Measurements from ENCODE around the gene GABRB1.
"Not testable (repeated sequence)": the region's sequence is repeated elsewhere in the genome, so short reads cannot be mapped to it uniquely, and the experiment has no call there.

The GABRB1 gene

DNA sequence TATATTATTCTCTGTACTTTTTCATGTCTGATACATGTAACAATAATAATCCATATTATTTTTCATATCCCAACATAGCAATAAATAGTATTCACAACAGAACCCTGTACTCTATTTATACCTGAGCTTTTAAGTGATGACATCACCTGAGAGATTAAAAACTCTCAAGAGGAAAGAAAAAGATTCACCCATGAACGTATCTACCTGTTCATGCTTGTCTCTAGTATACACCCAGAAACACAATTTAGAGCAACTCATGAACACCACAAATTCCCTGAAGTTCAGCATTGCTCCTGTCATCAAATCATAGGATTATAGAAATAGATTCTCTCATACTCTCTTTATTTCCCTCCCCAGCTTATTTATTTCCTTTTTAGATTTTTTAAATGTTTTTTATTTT, 185.9 kb downstream of the GABRB1 start:
- DNase-seq = no peak

DNA sequence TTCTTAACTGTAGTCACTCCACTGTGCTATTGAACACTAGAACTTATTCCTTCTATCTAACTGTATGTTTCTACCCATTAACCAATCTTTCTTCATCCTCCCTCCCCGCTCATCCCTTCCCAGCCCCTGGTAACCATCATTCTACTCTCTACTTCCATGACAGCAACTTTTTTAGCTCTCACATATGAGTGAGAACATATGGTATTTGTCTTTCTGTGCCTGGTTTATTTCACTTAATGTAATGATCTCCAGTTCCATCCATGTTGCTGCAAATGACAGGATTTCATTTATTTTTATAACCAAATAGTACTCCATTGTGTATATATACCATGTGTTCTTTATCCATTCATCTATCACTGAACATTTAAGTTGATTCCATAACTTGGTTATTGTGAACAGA, 186.5 kb downstream of the GABRB1 start:
- DNase-seq = no peak

DNA sequence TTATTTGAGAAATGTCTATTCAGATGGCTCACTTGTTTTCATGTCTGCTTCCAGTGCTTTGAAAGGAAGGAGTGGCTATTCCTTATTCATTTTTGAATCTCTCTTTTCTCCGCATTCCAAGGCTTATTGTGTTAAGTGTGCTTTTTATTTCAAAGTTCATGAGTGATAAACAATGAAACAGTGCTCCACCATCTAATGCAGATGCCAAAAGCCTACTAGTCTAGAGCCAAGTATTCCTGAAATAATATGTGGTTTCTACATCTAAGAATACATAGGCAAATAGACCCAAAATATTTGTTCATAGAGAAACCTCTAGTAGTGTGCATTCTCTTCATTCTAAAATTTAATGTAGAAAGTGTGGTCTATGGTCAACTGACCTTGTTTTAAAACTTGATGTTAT, 187.3 kb downstream of the GABRB1 start:
- DNase-seq = no peak

DNA sequence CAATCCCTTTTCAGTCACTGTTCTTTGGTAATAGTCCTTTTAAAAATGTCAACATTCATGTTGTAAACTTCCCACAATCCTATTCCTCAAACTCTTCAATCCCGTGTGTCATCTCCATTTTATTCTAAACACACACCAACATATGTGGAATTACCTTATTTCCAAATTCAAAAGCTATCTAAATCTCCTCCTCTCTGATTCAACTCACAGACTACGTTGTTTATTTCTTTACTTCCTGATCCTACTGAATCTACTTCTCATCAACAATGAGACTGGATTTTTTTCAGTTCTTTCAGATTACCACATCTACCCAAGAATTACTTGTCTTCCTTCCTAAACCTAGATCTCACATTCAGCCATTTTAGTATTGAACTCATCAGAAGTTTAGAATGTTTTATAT, 188.2 kb downstream of the GABRB1 start:
- no peak for DNase-seq

DNA sequence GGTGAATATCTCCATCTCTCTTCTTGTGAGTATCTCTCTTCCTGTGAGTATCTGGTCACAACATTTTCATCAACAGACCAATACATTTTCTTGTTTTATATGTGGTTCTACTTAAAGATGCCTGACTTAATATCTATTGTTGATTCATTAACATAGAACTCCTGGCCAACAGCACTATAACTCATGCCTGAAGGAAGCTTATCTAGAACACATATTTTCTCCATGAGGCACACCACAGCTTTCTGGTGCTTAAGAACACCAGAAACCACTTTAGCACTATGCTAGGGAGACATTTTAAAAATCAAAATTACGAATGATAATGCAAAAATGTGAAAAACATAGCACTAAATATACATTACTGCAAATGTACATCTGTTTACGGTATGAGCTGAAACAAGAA, 190.4 kb downstream of the GABRB1 start:
- no peak for DNase-seq

DNA sequence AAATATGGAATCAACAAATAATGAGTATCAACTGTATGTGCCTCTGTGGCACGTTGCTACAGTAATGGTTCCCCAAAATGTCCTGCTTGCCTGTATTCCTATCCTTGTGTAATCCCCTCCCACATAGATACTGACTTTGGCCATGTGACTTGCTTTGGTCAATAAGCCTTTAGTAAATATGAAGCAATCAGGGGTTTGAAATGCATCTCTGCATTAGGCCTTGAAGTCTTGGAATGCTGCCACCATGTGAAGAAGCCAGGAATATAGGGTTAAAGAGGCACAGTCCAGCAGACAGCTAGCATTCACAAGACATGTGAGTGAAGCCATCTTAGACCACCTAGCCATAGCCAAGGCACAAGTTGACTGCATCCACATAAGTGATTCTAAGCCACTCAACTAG, 190.9 kb downstream of the GABRB1 start:
- no peak for DNase-seq

DNA sequence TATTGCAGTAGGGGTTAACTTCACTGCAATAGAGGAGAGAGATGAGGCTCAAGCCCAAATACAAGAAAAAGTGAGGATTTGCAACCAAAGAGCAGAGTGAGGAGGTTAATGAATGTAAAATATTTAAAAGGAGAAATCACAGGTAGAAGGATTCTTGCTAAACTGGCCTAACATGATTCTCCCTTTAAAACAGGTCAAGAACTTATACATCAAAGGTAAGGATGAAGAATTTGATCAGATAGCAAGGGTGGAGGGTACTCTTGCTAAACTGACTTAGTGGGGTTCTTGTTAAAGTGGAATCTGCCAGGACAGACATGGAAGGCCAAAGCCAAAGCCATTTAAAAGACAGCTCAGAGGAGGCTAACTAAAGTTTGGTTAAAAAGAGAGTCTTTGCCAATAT, 193.0 kb downstream of the GABRB1 start:
- DNase-seq = no peak

DNA sequence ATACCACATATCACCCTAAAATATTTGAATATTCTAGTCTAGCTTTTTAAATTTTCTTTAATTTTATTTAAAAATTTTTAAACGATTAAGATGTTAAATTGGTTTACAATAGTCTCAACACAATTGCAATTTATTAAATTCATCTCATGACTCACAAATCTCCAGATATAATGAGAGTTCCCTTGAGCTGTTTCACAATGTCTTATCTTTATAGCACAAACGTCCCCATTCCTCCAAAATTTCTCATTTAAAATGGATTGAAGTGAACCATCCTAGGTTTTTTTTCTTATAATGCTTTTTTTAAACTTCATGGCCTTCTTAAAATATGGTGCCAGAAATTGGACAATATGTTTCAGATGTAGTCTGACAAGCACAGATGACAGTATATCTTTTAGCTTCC, 204.4 kb downstream of the GABRB1 start:
- no peak for DNase-seq

DNA sequence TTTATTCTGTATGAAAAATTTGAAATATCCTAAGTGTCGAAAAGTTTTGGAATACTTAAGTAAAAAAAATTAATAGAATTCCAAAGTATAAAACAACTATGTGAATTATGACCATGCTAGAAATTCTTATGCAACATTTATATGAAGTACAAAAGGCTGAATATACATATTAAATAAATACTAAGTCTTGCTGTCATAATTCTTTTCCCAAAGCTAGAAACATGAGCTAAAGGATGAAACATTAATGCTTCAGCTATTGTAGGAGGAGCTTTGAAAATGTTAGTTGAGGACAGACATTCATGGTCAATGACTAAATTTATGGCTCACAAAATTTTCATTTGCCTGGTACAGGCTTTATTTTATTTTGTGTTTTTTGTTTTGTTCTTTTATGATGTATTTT, 207.3 kb downstream of the GABRB1 start:
- no peak for DNase-seq

DNA sequence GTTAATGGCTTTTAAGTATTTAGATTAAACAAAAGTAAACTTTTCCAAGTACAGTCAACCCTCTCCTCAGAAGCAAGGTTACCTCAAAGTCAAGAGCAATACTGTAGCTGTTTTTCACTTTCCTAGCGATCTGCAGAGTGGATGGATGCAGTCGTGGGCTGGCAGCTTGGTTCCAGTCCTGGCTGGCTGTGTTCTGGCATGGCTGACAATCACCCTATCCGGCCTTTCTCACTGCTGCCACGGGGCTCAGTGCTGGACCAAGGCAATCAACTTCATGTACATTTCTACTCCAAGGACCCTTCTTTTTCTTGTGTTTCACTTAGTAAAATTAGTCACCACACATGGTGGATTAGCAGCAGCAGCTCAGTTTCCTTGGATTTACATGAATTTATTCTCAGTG, 208.3 kb downstream of the GABRB1 start:
- no peak for DNase-seq

DNA sequence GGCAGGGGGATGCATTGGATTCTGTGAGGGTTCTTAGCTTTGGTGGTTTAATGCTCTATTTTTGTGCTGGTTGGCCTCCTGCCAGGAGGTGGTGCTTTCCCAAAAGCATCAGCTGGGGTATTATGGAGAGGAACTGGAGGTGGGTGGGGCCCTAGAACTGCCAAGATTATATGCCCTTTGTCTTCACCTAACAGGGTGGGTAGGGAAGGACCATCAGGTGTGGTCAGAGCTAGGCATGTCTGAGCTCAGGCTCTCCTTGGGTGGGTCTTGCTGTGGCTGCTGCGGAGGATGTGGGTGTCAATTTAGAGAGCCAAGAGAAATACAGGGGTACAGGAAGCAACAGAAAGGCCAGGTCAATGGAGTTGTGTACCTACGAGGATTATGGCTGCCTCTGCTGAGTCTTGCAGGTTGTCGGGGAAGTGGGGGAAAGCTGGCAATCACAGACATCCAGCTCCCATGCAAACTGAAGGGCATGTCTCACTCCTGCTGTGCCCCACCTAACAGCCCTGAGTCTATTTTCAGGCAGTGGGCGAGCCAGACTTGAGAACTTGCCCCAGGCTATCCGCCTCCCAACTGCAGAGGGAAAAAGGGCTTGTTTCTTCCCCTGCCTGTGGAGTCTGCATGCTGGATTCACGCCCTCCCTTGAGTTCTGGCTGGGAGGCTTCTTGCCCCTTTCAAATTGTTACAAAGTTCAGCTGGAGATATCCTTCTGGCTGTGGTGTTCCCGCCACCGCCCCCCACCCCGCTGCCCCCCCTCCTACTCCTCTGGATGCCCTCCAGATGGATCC, 220.2 kb downstream of the GABRB1 start:
- DNase-seq = no peak

DNA sequence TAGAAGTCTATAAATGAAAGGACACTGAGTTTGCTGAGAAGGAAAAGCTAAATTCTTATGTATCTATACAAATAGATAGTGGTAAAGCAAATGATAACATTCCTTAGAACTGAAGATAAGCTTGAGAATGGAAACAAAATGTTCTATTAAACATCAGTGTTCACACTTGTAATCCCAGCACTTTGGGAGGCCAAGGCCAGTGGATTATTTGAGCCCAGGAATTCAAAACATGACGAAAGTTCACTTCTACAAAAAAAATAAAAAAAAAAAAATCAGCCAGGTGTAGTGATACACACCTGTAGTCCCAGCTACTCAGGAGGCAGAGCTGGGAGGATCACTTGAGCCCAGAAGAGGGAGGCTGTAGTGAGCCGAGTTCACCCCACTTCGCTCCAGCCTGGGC, 232.4 kb downstream of the GABRB1 start:
- no peak for DNase-seq

DNA sequence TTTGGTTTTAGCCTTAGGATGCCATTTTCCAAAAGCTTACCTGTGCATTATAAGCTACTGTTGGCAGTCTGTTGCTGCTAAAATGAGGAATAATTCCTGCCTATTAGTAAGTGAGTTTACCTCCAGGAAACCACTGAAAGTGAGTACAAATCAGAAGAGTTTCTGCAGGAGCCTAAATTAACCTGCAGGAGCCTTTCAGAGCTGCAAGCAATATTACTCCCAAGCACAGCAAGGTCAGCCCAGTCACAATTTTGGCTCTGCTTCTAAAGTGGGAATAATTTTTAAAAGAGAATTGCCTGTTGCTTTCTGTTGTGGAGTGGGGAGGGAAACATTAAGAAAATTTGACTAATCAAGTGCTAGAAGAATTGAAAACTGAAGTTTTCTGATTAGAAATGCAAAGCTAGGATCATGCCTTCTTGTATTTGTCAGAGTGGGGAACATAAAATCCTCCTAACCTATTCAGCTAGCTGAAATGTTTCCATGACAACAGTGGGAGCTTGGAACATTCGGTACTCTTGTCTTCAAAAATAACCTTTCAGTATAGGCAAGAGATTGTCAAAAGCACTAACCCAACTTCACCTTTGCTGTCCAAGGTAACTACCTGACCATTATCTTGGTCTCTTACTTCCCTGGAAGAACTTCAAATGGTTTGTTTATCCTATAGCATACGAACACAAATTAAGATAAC, 239.0 kb downstream of the GABRB1 start:
- no peak for DNase-seq

DNA sequence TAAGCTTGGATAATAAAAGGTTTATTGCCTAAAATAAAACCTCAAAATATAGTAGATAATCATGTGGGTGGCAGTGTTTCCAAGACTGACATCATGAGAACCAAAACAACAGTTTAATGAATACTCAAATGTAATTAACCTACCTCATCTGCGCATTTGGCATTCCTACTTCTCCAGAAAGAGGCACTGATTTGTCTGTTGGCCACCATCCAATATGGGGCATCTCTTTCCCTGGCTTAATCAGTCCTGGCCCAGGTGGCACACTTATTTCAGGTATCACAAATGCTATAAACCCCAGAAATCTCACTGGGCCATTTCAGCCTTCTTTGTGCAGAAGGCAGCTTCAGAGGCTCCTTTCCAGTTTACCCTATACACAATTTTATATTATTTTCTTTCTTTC, 239.9 kb downstream of the GABRB1 start:
- no peak for DNase-seq

DNA sequence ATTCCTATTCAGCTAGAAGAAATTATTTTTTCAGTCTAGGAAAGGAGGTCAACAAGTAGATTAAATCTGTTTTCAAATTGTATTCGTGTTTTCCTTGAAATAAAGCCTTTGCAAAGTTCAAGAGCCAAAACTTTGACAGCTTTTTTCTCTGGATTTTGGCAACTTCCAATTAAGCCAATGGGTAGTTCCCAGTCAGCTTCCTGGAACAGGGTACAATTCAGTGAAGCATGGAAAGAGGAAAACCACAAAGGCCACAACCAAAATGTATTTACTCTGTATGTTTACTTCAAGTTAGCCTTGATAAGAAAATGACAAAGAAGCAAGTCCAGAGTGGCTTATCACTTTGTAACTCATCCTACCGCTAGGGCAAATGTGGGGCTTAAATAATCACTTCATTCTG, 243.5 kb downstream of the GABRB1 start:
- DNase-seq = no peak

DNA sequence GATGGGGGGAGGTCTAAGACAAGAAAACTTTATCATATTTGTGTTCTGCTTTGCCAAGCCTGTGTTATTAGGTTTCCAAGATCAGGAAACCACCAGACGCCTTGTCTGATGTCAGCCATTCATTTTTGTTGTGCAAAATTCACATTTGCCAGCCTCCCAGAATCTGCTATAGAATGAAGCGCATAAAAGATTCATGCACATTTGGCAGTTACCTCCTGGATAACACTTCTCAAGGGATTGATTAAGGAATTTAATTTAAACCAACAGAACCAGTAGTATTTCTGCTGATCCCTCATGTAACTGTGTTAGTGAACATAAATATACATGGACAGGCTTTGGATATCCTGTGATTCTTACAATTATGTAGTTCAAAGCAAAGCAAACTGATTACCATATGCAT, 244.2 kb downstream of the GABRB1 start:
- DNase-seq = no peak

DNA sequence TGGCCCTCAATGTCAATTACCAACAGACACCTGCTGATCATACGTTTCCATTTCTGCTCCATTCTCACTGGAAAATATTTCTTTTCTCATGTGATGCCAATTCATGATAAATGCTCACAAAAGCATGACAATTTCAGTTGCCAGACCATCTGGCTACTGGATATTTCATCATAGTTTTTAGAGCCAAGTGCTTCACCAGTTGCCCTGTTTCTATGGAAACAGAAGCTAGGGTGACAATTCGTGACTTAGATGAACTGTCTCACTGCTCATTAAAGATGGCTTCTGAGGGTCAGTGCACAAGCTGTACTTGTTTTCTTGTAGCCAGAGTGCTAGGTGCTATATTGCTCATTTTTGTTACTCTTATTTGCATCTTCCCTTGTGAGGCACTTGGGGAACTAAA, 247.3 kb downstream of the GABRB1 start:
- DNase-seq = no peak

DNA sequence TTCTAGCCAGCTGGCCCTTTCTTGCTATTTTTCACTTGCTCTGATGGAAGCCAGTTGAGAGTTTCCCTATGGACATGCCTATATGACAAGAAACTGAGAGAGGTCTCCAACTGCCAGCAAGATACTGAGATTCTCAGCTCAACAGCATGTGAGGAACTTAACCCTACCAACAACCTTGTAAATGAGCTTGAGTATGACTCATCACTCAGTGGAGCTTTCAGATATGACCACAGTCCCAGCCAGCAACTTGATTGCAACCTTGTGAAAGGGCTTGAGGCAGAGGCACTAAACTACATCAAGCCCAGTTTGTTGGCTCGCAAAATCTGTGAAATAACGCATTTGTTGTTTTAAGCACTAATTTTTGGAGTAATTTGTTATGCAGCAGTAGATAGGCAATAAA, 256.4 kb downstream of the GABRB1 start:
- DNase-seq = no peak

DNA sequence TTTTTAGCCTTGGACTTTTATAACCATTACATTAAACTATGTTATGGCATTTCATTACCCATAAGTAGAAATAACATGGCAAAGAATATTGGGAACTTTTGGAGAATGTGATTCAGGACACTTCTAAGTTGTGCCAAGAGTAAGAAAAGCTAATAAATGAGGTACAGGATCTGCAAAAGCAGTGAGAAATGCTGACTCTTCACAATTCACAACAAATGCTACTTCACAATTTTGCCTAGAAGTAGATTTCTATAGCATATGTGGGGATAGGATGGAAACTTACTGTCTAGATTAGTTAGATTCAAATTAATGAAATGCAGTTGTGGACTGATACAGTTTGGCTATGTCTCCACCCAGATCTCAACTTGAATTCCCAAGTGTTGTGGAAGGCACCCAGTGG, 258.4 kb downstream of the GABRB1 start:
- no peak for DNase-seq

DNA sequence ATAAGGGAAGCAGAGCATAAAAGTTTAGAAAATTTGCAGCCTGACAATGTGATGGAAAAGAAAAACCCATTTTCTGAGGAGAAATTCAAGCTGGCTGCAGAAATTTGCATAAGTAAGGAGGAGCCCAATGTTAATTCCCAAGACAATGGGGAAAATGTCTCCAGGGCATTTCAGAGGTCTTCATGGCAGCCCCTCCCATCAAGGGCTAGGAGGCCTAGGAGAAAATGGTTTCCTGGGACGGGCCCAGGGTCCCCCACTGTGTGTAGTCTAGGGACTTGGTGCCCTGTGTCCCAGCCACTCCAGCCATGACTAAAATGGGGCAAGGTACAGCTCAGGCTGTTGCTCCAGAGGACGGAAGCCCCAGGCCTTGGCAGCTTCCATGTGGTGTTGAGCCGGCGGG, 259.5 kb downstream of the GABRB1 start:
- DNase-seq = not testable (repeated sequence)

DNA sequence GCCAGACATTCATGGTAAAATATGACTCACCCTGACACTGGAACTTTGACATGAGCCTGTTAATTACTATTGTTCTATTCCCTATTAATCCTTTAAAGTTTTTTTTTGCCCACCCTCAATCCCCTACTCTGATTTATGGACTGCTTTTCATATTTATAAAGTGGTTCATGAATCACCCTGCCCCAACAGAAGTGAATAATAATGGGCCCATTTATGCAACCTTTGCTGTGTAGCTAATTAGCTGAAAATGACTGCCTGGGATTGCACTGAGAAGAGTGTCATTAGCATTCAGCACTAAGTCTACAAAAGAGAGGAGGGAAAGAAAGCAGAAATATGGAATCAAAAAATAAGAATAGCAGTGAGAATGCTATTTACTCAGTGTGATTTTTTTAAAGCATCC, 277.8 kb downstream of the GABRB1 start:
- no peak for DNase-seq

DNA sequence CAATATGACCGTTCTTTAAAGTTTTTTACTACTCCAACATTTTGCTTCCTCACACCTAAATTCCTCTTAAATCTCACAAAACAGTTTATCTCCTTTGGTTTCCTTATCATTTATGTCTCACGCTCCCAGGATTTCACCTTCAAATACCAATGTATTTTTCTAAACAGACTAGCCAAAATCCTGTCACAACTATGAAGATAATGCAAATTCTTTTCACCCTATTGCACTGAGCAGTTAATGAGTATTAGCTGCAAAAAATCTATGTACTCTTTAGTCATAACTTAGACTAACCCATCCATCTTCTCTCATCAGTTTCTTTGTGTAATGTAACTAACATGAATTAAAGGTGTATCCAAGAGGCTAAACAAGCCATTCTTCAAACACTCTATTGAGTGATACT, 280.8 kb downstream of the GABRB1 start:
- DNase-seq = no peak

DNA sequence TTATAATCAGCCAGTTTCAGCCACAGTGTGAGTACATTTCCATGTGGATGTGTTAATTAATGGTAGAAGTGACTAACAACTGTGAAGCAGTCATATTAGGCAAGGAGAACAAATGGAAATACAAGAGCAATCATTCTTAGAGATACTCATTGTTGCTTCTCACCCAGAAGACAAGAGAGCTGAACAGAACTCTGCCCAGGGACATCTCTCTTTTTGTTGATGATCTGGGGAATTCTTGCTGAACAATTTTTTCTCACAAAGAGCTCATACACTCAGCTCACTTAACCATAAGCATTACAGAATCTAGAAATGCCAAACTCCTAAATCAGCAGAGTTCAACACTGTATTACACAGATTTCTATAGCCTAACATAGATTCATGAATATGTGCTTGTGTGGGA, 282.0 kb downstream of the GABRB1 start:
- DNase-seq = no peak

DNA sequence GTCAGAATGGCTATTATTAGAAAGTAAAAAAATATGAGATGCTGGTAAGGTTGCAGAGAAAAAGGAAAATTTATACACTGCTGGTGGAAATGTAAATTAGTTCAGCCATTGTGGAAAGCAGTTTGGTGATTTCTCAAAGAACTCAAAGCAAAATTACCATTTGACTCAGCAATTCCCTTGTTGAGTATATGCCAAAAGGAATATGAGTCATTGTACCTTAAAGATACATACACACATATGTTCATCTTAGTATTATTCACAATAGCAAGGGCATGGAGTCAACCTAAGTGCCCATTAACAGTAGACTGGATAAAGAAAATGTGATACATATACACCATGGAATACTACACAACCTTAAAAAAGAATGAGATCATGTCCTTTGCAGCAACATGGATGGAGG, 284.0 kb downstream of the GABRB1 start:
- no peak for DNase-seq

DNA sequence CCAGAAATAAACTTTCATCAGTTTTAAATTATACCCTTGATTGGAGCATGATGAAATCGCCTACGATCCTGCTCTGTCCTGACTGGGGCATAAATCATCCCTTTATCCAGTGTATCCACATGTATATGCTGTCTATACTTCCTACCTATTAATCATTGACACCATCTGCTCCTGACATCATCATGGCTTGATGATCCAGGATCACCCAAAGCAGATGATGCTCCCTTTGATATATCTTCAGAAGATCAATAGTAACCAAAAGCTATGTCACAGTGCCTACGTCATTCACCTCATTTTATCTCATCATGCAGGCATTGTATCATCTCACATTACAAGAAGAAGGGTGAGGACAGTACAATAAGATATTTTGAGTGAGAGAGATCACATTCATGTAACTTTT, 294.7 kb downstream of the GABRB1 start:
- DNase-seq = no peak
